Trophoblast cell (in vitro differentiated cells and primary cell): Measurements from ENCODE around the gene FAM24A.

Experiments
- DNase-seq, 2 donors: peaks; one replicate each; pipeline ENCODE4 v3.0.0-alpha.2; 2016
- H2AFZ ChIP-seq: 2 replicates; pipeline ENCODE4 v1.6.1; 2013; ENCODE audit warnings: low read length, moderate library complexity, mild to moderate bottlenecking; ENCODE audit not compliant: insufficient read depth, poor library complexity
- H2AK5ac ChIP-seq: 2 replicates; pipeline ENCODE4 v1.6.1; 2013; ENCODE audit warnings: mild to moderate bottlenecking, low read length
- H2BK120ac ChIP-seq: 2 replicates; pipeline ENCODE4 v1.6.1; 2013; ENCODE audit warnings: low read length, mild to moderate bottlenecking, moderate library complexity; ENCODE audit not compliant: insufficient read depth, poor library complexity
- H2BK12ac ChIP-seq: 2 replicates; pipeline ENCODE4 v1.6.1; 2013; ENCODE audit warnings: mild to moderate bottlenecking, low read length, moderate library complexity
- H2BK5ac ChIP-seq: 2 replicates; pipeline ENCODE4 v1.6.1; 2013; ENCODE audit warnings: low read length, low read depth, moderate library complexity, mild to moderate bottlenecking; ENCODE audit not compliant: poor library complexity
- H3K14ac ChIP-seq: 2 replicates; pipeline ENCODE4 v1.6.1; 2013; ENCODE audit warnings: mild to moderate bottlenecking, low read length
- H3K18ac ChIP-seq: 2 replicates; pipeline ENCODE4 v1.6.1; 2013; ENCODE audit warnings: mild to moderate bottlenecking, low read length
- H3K23ac ChIP-seq: 2 replicates; pipeline ENCODE4 v1.6.1; 2013; ENCODE audit warnings: low read length
- H3K27ac ChIP-seq: 2 replicates; pipeline ENCODE4 v1.5.1; 2013; ENCODE audit warnings: low read depth, mild to moderate bottlenecking, inconsistent platforms, low read length, moderate library complexity
- H3K27me3 ChIP-seq: 2 replicates; pipeline ENCODE4 v1.6.1; 2013; ENCODE audit warnings: inconsistent platforms, mild to moderate bottlenecking, low read length, moderate library complexity; ENCODE audit not compliant: insufficient read depth
- H3K36me3 ChIP-seq, 2 experiments: 1 replicate in 1 of 2; 2 replicates in 1 of 2; pipeline ENCODE4 v1.6.1; 2013; ENCODE audit warnings: low read length in 2 of 2, mild to moderate bottlenecking in 2 of 2, moderate library complexity in 1 of 2; ENCODE audit not compliant: insufficient read depth in 2 of 2, control insufficient read depth in 1 of 2
- H3K4ac ChIP-seq: 2 replicates; pipeline ENCODE4 v1.6.1; 2013; ENCODE audit warnings: low read depth, mild to moderate bottlenecking, low read length, moderate library complexity
- H3K4me1 ChIP-seq, 2 experiments: 1 replicate in 1 of 2; 2 replicates in 1 of 2; pipeline ENCODE4 v1.6.1; 2013; ENCODE audit warnings: low read length in 2 of 2, mild to moderate bottlenecking in 2 of 2, moderate library complexity in 1 of 2; ENCODE audit not compliant: insufficient read depth in 2 of 2, control insufficient read depth in 1 of 2
- H3K4me2 ChIP-seq: 2 replicates; pipeline ENCODE4 v1.6.1; 2013; ENCODE audit warnings: inconsistent platforms, mild to moderate bottlenecking, low read length, moderate library complexity
- H3K4me3 ChIP-seq: 2 replicates; pipeline ENCODE4 v1.5.1; 2013; ENCODE audit warnings: mild to moderate bottlenecking, low read depth, low read length, inconsistent platforms
- H3K79me1 ChIP-seq: one replicate; pipeline ENCODE4 v1.6.1; 2013; ENCODE audit warnings: low read length
- H3K79me2 ChIP-seq: 2 replicates; pipeline ENCODE4 v1.6.1; 2013; ENCODE audit warnings: low read length, mild to moderate bottlenecking; ENCODE audit not compliant: control insufficient read depth, insufficient read depth, poor library complexity
- H3K9ac ChIP-seq: 2 replicates; pipeline ENCODE4 v1.6.1; 2013; ENCODE audit warnings: mild to moderate bottlenecking, low read length
- H3K9me3 ChIP-seq: 2 replicates; pipeline ENCODE4 v1.6.1; 2013; ENCODE audit warnings: low read depth, mild to moderate bottlenecking, control low read depth, inconsistent platforms, low read length; ENCODE audit not compliant: insufficient read depth
- H4K12ac ChIP-seq: 2 replicates; pipeline ENCODE4 v1.6.1; 2013; ENCODE audit warnings: low read depth, mild to moderate bottlenecking, low read length, moderate library complexity
- H4K8ac ChIP-seq: 2 replicates; pipeline ENCODE4 v1.6.1; 2013; ENCODE audit warnings: low read depth, mild to moderate bottlenecking, low read length, moderate library complexity
- H4K91ac ChIP-seq: one replicate; pipeline ENCODE4 v1.6.1; 2013; ENCODE audit warnings: low read depth, mild to moderate bottlenecking, low read length, moderate library complexity
- WGBS: extraction: QIAGEN DNeasy Blood & Tissue Kit; methylation state at CpG from one replicate; pipeline ENCODE4 v1.1.7; 2013; ENCODE audit warnings: missing lambda C conversion rate; ENCODE audit not compliant: insufficient read length, insufficient coverage; ENCODE audit errors: extremely low coverage; 5-methylcytosine and 5-hydroxymethylcytosine counted together

FAM24A gene

GRCh38 chr10:122953902-122954730 lies 43.7 kb downstream of the FAM24A start, which contains the start of gene C10orf88:
C10orf88 (minus strand) TSS chr10:122954227; CDS start chr10:122954178, 49 bp downstream.
- H3K27ac ChIP-seq: peak within 1 kb of the TSS; percentile 41
- peak within 1 kb of the TSS; percentile 76 for H4K12ac ChIP-seq
- peak within 1 kb of the TSS; percentile 76 for H4K91ac ChIP-seq
- peaks cover 6% of the 10 kb centered on the region for H3K9me3 ChIP-seq
- peak within 1 kb of the TSS; percentile 83 for H3K4me3 ChIP-seq
- H2BK120ac ChIP-seq: peak within 1 kb of the TSS; percentile 67
- peaks cover 6% of the 10 kb centered on the region for H3K79me1 ChIP-seq
- H3K14ac ChIP-seq: peak within 1 kb of the TSS; percentile 63
- H3K79me2 ChIP-seq: peaks cover 3% of the 10 kb centered on the region
- peaks cover 3% of the 10 kb centered on the region in 2 experiments for H3K4me1 ChIP-seq
- no peak within 1 kb of the TSS for H2BK12ac ChIP-seq
- H3K9ac ChIP-seq: peak within 1 kb of the TSS; percentile 77
- WGBS: no CpG with 5 or more reads among the region's 77 CpGs
- peak within 1 kb of the TSS; percentile 56 for H3K4ac ChIP-seq
- peak within 1 kb of the TSS; percentile 40 for H3K18ac ChIP-seq
- DNase-seq: peak; percentile 98 to 99
- H2AK5ac ChIP-seq: no peak within 1 kb of the TSS
- H3K36me3 ChIP-seq: no peaks in the 10 kb centered on the region
- no peaks in the 10 kb centered on the region for H3K27me3 ChIP-seq
- H2BK5ac ChIP-seq: no peak within 1 kb of the TSS
- H3K4me2 ChIP-seq: peak within 1 kb of the TSS; percentile 81
- H3K23ac ChIP-seq: no peak within 1 kb of the TSS
- H4K8ac ChIP-seq: peak within 1 kb of the TSS; percentile 84
- H2AFZ ChIP-seq: peak within 1 kb of the TSS; percentile 83

- Histone ChIP-seq H3K27ac (no peak overlapping the region), H3K14ac (no peak overlapping the region), H3K9ac (no peak overlapping the region), H4K8ac (peak overlapping the region; percentile 74), H2BK120ac (no peak overlapping the region), H3K27me3 (no peaks in the 10 kb centered on the region), H3K79me2 (peaks cover 3% of the 10 kb centered on the region), H3K4me2 (peak overlapping the region; percentile 57), H2AK5ac (no peak overlapping the region), H3K23ac (no peak overlapping the region), H3K9me3 (peaks cover 6% of the 10 kb centered on the region), H2BK5ac (no peak overlapping the region), H2BK12ac (no peak overlapping the region), H3K36me3 (no peaks in the 10 kb centered on the region), H3K4me3 (no peak overlapping the region), H4K91ac (no peak overlapping the region), H3K79me1 (peaks cover 6% of the 10 kb centered on the region), H4K12ac (peak overlapping the region; percentile 7), H3K18ac (no peak overlapping the region), H3K4ac (no peak overlapping the region), H2AFZ (peak overlapping the region; percentile 48), H3K4me1 (peaks cover 3% of the 10 kb centered on the region in 2 experiments)
- no CpG with 5 or more reads among the region's 13 CpGs for WGBS
- DNase-seq: no peak
Measured at GRCh38 chr10:122954731-122955050, 44.3 kb downstream of the FAM24A start.

- Histone ChIP-seq H3K4ac (no peak overlapping the region), H2BK12ac (no peak overlapping the region), H2AK5ac (no peak overlapping the region), H3K27ac (no peak overlapping the region), H3K9me3 (peaks cover 6% of the 10 kb centered on the region), H4K12ac (no peak overlapping the region), H3K36me3 (no peaks in the 10 kb centered on the region), H3K14ac (no peak overlapping the region), H3K9ac (no peak overlapping the region), H2BK5ac (no peak overlapping the region), H2BK120ac (no peak overlapping the region), H3K79me1 (peaks cover 6% of the 10 kb centered on the region), H3K4me1 (peaks cover 3% of the 10 kb centered on the region in 2 experiments), H3K79me2 (peaks cover 3% of the 10 kb centered on the region), H3K23ac (no peak overlapping the region), H2AFZ (no peak overlapping the region), H4K91ac (no peak overlapping the region), H3K4me2 (no peak overlapping the region), H3K4me3 (no peak overlapping the region), H4K8ac (no peak overlapping the region), H3K27me3 (no peaks in the 10 kb centered on the region), H3K18ac (no peak overlapping the region)
- no CpG with 5 or more reads among the region's 1 CpG for WGBS
- no peak for DNase-seq
Measured at GRCh38 chr10:122955892-122956291, 45.5 kb downstream of the FAM24A start.

GRCh38 chr10:122957474-122957873 lies 47.1 kb downstream of the FAM24A start:
- Histone ChIP-seq H3K27me3 (no peaks in the 10 kb centered on the region), H3K79me1 (peaks cover 6% of the 10 kb centered on the region), H4K8ac (no peak overlapping the region), H3K27ac (no peak overlapping the region), H3K4ac (no peak overlapping the region), H4K91ac (no peak overlapping the region), H3K36me3 (no peaks in the 10 kb centered on the region), H2BK5ac (no peak overlapping the region), H4K12ac (no peak overlapping the region), H3K14ac (no peak overlapping the region), H2AFZ (no peak overlapping the region), H3K4me1 (peaks cover 3% of the 10 kb centered on the region in 2 experiments), H3K4me2 (no peak overlapping the region), H3K4me3 (no peak overlapping the region), H3K9me3 (peaks cover 6% of the 10 kb centered on the region), H3K23ac (no peak overlapping the region), H3K18ac (no peak overlapping the region), H3K79me2 (peaks cover 3% of the 10 kb centered on the region), H2AK5ac (no peak overlapping the region), H3K9ac (no peak overlapping the region), H2BK120ac (no peak overlapping the region), H2BK12ac (no peak overlapping the region)
- DNase-seq: peak in 1 of 2 donors; percentile 20
- WGBS: no CpG with 5 or more reads among the region's 5 CpGs
